DND-41 (cell line): ENCODE results near the gene CHMP4A.

Source experiments
- ATAC-seq: fragments of 200-7000 bp; cut with Tn5 transposase; 3 replicates; pipeline ENCODE4 v1.9.1; 2021; ENCODE audit warnings: low read depth; ENCODE audit not compliant: insufficient read depth
- DNase-seq: peaks from one replicate; pipeline ENCODE4 v3.0.0-alpha.2; 2020
- H2AFZ ChIP-seq: 2 replicates; pipeline ENCODE4 v1.6.0; 2012; ENCODE audit warnings: low read depth, low read length
- H3K27ac ChIP-seq: 2 replicates; pipeline ENCODE4 v1.5.1; 2012; ENCODE audit warnings: low read length, inconsistent platforms
- H3K27me3 ChIP-seq: fragments of 200-600 bp; sonication (generic); 2 replicates; pipeline ENCODE4 v1.6.0; 2012; ENCODE audit warnings: low read length, mild to moderate bottlenecking, inconsistent platforms; ENCODE audit not compliant: insufficient read depth, poor library complexity
- H3K36me3 ChIP-seq: 2 replicates; pipeline ENCODE4 v1.5.1; 2012; ENCODE audit warnings: low read length, inconsistent platforms; ENCODE audit not compliant: insufficient read depth
- H3K4me1 ChIP-seq: 2 replicates; pipeline ENCODE4 v1.5.1; 2012; ENCODE audit warnings: mild to moderate bottlenecking, low read length; ENCODE audit not compliant: insufficient read depth
- H3K4me2 ChIP-seq: 2 replicates; pipeline ENCODE4 v1.6.0; 2012; ENCODE audit warnings: mild to moderate bottlenecking, moderate library complexity, low read length, inconsistent platforms; ENCODE audit not compliant: insufficient read depth
- H3K4me3 ChIP-seq, 2 experiments: fragments of 200-600 bp in 1 of 2; shearing (Covaris generic) in 1 of 2; 2 replicates each; pipeline ENCODE4 v1.5.1; 2012 to 2016; ENCODE audit warnings: inconsistent platforms in 2 of 2, low read length in 2 of 2, mild to moderate bottlenecking in 2 of 2, low read depth in 1 of 2, moderate library complexity in 1 of 2
- H3K79me2 ChIP-seq: 2 replicates; pipeline ENCODE4 v1.6.0; 2012; ENCODE audit warnings: low read length, inconsistent platforms; ENCODE audit not compliant: insufficient read depth
- H3K9ac ChIP-seq: 2 replicates; pipeline ENCODE4 v1.6.0; 2012; ENCODE audit warnings: low read depth, mild to moderate bottlenecking, inconsistent platforms, low read length, moderate library complexity
- H3K9me3 ChIP-seq: 2 replicates; pipeline ENCODE4 v1.5.1; 2012; ENCODE audit warnings: low read length, moderate library complexity, mild to moderate bottlenecking, inconsistent platforms; ENCODE audit not compliant: insufficient read depth, severe bottlenecking
- H4K20me1 ChIP-seq: 2 replicates; pipeline ENCODE4 v1.6.0; 2012; ENCODE audit warnings: low read length; ENCODE audit not compliant: insufficient read depth
- EZH2 ChIP-seq: IDR thresholded peaks from 3 replicates; pipeline ENCODE4 v1.6.1; 2012; ENCODE audit warnings: borderline replicate concordance, low read depth, mild to moderate bottlenecking, moderate library complexity, low read length, inconsistent platforms; ENCODE audit not compliant: severe bottlenecking
- TF ChIP-seq, protein P1 (sequence below): IDR thresholded peaks from 2 replicates; pipeline ENCODE4 v1.5.1; 2012; ENCODE audit warnings: borderline replicate concordance, low read length, moderate library complexity, mild to moderate bottlenecking; ENCODE audit not compliant: poor library complexity, severe bottlenecking; ENCODE audit errors: extremely low read depth

CHMP4A gene

DNA sequence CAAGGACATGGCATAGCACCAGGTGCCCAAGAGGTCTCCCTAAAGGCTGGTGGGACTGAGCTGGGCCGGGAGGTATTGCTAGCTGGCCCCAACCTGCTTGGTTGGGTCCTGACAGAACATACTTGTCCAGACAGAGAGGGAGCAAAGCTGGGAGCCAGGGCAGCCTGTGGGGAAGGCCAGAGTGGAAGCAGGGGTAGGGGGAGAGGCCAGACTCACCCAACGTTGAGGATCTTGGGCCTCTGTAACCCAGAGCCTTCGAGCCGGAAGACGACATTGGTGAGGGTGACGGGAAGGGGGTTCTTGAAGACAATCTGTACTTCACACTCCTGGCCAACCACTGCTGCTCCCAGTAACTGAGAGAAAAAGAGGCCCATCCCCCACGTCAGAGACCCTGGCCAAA is 40.6 kb upstream of the CHMP4A start:
- no peak overlapping the region for H2AFZ ChIP-seq
- H3K9me3 ChIP-seq: no peaks in the 10 kb centered on the region
- no peaks in the 10 kb centered on the region for H3K36me3 ChIP-seq
- no peak for TF ChIP-seq EZH2
- TF ChIP-seq, protein P1, sequence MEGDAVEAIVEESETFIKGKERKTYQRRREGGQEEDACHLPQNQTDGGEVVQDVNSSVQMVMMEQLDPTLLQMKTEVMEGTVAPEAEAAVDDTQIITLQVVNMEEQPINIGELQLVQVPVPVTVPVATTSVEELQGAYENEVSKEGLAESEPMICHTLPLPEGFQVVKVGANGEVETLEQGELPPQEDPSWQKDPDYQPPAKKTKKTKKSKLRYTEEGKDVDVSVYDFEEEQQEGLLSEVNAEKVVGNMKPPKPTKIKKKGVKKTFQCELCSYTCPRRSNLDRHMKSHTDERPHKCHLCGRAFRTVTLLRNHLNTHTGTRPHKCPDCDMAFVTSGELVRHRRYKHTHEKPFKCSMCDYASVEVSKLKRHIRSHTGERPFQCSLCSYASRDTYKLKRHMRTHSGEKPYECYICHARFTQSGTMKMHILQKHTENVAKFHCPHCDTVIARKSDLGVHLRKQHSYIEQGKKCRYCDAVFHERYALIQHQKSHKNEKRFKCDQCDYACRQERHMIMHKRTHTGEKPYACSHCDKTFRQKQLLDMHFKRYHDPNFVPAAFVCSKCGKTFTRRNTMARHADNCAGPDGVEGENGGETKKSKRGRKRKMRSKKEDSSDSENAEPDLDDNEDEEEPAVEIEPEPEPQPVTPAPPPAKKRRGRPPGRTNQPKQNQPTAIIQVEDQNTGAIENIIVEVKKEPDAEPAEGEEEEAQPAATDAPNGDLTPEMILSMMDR: no peak
- DNase-seq: no peak
- H3K4me1 ChIP-seq: no peaks in the 10 kb centered on the region
- H3K4me3 ChIP-seq: no peak overlapping the region
- H3K27me3 ChIP-seq: no peaks in the 10 kb centered on the region
- H4K20me1 ChIP-seq: no peaks in the 10 kb centered on the region
- no peak overlapping the region for H3K27ac ChIP-seq
- H3K79me2 ChIP-seq: no peaks in the 10 kb centered on the region
- H3K9ac ChIP-seq: no peak overlapping the region
- no peak for ATAC-seq
- H3K4me2 ChIP-seq: no peak overlapping the region

DNA sequence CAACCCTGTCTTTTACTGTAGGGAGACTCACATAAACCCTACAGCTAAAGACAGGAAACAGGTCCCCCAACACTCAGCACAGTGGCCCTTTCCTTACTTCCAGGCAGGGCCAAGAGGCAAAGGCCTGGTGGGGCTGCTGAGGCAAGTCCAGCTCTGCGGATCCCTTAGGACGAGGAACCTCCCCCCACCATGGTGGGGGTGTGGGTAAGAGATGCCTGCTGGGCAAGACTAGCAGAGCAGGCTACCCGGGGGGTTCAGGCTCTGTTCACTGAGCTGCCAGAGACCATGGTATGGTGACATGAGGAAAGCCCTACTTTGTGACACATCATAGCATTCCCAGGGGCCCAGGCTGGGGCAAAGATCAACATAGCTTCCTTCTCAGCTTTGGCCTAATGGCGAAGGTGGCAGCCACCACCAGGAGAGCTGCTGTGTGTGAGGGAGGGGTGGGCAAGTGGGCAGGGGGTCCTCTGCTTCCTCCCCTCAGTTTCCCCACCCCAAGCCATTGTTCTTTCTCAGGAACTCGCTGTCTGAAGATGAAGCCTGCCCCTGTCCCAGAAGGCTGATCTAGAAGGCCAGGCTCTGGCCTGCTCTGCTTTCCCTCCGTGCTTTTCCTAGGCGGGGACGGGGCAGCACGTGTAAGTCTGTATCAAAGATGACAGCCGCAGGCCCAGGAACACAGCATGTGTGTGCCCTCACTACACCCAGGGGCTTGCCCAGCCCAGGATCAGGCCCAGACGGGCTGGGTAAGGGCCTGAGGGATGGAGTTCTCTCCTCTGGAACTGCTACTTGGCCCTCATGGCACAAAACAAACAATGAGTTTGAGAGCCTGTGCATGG is 39.2 kb upstream of the CHMP4A start:
- Histone ChIP-seq H3K9ac (no peak overlapping the region), H3K4me2 (no peak overlapping the region), H3K27me3 (no peaks in the 10 kb centered on the region), H3K9me3 (no peaks in the 10 kb centered on the region), H3K4me3 (no peak overlapping the region), H3K36me3 (no peaks in the 10 kb centered on the region), H4K20me1 (no peaks in the 10 kb centered on the region), H3K27ac (no peak overlapping the region), H2AFZ (no peak overlapping the region), H3K79me2 (no peaks in the 10 kb centered on the region), H3K4me1 (no peaks in the 10 kb centered on the region)
- ATAC-seq (no peak), DNase-seq (no peak)
- TF ChIP-seq, protein P1: no peak
- TF ChIP-seq EZH2: no peak

DNA sequence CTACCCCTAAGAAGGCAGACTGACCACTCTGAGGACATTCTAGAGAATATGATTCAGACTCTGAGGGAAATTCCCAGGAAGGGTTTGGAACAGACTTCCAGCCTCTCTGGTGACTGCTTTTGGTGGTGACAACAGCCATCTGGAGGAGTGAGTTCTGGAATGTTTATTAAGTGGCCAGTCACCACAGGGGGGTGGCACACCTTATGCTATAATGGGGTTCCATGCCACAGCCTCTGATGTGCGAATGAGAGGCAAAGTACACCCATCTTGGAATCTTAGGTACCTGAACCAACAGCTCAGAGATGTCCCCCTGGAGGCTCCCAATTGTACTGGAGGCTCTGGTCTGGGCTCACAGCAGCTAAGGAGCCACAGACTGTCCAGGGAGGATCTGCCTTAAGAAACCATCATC is 38.6 kb upstream of the CHMP4A start:
- H3K4me3 ChIP-seq: no peak overlapping the region
- H3K9me3 ChIP-seq: no peaks in the 10 kb centered on the region
- H3K9ac ChIP-seq: no peak overlapping the region
- no peaks in the 10 kb centered on the region for H3K4me1 ChIP-seq
- no peaks in the 10 kb centered on the region for H4K20me1 ChIP-seq
- no peaks in the 10 kb centered on the region for H3K27me3 ChIP-seq
- ATAC-seq (no peak), DNase-seq (no peak)
- H3K4me2 ChIP-seq: no peak overlapping the region
- no peaks in the 10 kb centered on the region for H3K79me2 ChIP-seq
- TF ChIP-seq, protein P1: no peak
- TF ChIP-seq EZH2: no peak
- no peak overlapping the region for H3K27ac ChIP-seq
- H3K36me3 ChIP-seq: no peaks in the 10 kb centered on the region
- H2AFZ ChIP-seq: no peak overlapping the region
